Esophagus (tissue), 2 donors: ENCODE data around the gene LY9. TPM values are rescaled to one million over a fixed set of nuclear protein-coding genes. Genes with fewer than 3 reads are reported as not detected.

ENCODE experiments used
- H3K27ac ChIP-seq, 2 donors: one replicate each; pipeline ENCODE4 v1.5.1; 2013; ENCODE audit warnings: low read depth in 2 of 2, mild to moderate bottlenecking in 2 of 2, inconsistent platforms in 1 of 2, low read length in 1 of 2, moderate library complexity in 1 of 2
- H3K27me3 ChIP-seq, 2 donors: one replicate each; pipeline ENCODE4 v1.6.1; 2013; ENCODE audit warnings: low read length in 2 of 2, control low read depth in 1 of 2, mild to moderate bottlenecking in 1 of 2; ENCODE audit not compliant: insufficient read depth in 2 of 2, control insufficient read depth in 1 of 2
- H3K36me3 ChIP-seq, 2 donors: one replicate each; pipeline ENCODE4 v1.6.1; 2013; ENCODE audit warnings: low read length in 1 of 2; ENCODE audit not compliant: control insufficient read depth in 2 of 2, insufficient read depth in 2 of 2
- H3K4me1 ChIP-seq, 2 donors: one replicate each; pipeline ENCODE4 v1.6.1; 2013; ENCODE audit warnings: low read length in 1 of 2; ENCODE audit not compliant: control insufficient read depth in 2 of 2, insufficient read depth in 2 of 2
- H3K4me3 ChIP-seq, 2 donors: one replicate each; pipeline ENCODE4 v1.5.1; 2013; ENCODE audit warnings: low read length in 2 of 2, mild to moderate bottlenecking in 2 of 2, low read depth in 1 of 2, moderate library complexity in 1 of 2
- H3K9me3 ChIP-seq, 2 donors: one replicate each; pipeline ENCODE4 v1.6.1; 2013; ENCODE audit warnings: mild to moderate bottlenecking in 2 of 2, low read depth in 1 of 2, low read length in 1 of 2, moderate library complexity in 1 of 2; ENCODE audit not compliant: control insufficient read depth in 2 of 2, insufficient read depth in 1 of 2
- WGBS, 2 donors: extraction: QIAGEN DNeasy Blood & Tissue Kit; methylation state at CpG; one replicate each; pipeline ENCODE4 v1.1.7; 2013; 5-methylcytosine and 5-hydroxymethylcytosine counted together
- polyA plus RNA-seq, 2 donors: library from polyadenylated mRNA; stranded (reverse); fragments of 200-250 nt; gene quantifications; one replicate each; pipeline ENCODE4 v1.2.3, GENCODE V29; 2013
- donor health status: healthy with polysubstance abuse.
- donor health status: Bipolar disorder and iron deficiency.

LY9 gene
- polyA plus RNA-seq = under 1 TPM; 0.54 to 0.73 TPM

GRCh38 chr1:160795951-160796383 is at the start of gene LY9:
Gene LY9 (plus strand): TSS chr1:160796174. CDS start chr1:160796188, 14 bp downstream.
- no peaks in the 10 kb centered on the region for H3K4me1 ChIP-seq
- H3K36me3 ChIP-seq = no peaks in the 10 kb centered on the region
- WGBS, 2 donors = 81 to 83% methylated on average over 4 of the region's 4 CpGs
- H3K4me3 ChIP-seq = peak within 1 kb of the TSS in 1 of 2 donors; percentile 0
- H3K9me3 ChIP-seq = no peaks in the 10 kb centered on the region
- H3K27me3 ChIP-seq = no peaks in the 10 kb centered on the region
- H3K27ac ChIP-seq = peak within 1 kb of the TSS; percentile 26 to 31

GRCh38 chr1:160746836-160747500 is 49.0 kb upstream of the LY9 start:
- no peak overlapping the region for H3K4me3 ChIP-seq
- H3K9me3 ChIP-seq = no peaks in the 10 kb centered on the region
- WGBS, 2 donors = 79 to 84% methylated on average over 7 of the region's 7 CpGs
- H3K4me1 ChIP-seq = peaks cover 0 to 6% of the 10 kb centered on the region in 2 donors
- H3K27ac ChIP-seq = no peak overlapping the region
- H3K36me3 ChIP-seq = no peaks in the 10 kb centered on the region
- no peaks in the 10 kb centered on the region for H3K27me3 ChIP-seq

- no peaks in the 10 kb centered on the region for H3K27me3 ChIP-seq
- peak overlapping the region in 1 of 2 donors; percentile 2 for H3K27ac ChIP-seq
- no peaks in the 10 kb centered on the region for H3K9me3 ChIP-seq
- peaks cover 0 to 6% of the 10 kb centered on the region in 2 donors for H3K4me1 ChIP-seq
- no peaks in the 10 kb centered on the region for H3K36me3 ChIP-seq
- H3K4me3 ChIP-seq = no peak overlapping the region
Observed at GRCh38 chr1:160747717-160748116, 48.3 kb upstream of the LY9 start.

- Histone ChIP-seq H3K9me3 (no peaks in the 10 kb centered on the region), H3K36me3 (no peaks in the 10 kb centered on the region), H3K4me1 (peaks cover 0 to 6% of the 10 kb centered on the region in 2 donors), H3K4me3 (no peak overlapping the region), H3K27ac (peak overlapping the region in 1 of 2 donors; percentile 2), H3K27me3 (no peaks in the 10 kb centered on the region)
- 83 to 86% methylated on average over 10 of the region's 10 CpGs for WGBS, 2 donors
Observed at GRCh38 chr1:160748181-160748877, 47.6 kb upstream of the LY9 start.

- Histone ChIP-seq H3K36me3 (no peaks in the 10 kb centered on the region), H3K4me1 (peaks cover 0 to 6% of the 10 kb centered on the region in 2 donors), H3K27me3 (no peaks in the 10 kb centered on the region), H3K27ac (peak overlapping the region in 1 of 2 donors; percentile 33), H3K9me3 (no peaks in the 10 kb centered on the region), H3K4me3 (no peak overlapping the region)
- WGBS, 2 donors = 96 to 100% methylated on average over 1 of the region's 1 CpG
Observed at GRCh38 chr1:160748878-160749269, 47.1 kb upstream of the LY9 start.

- WGBS, 2 donors = 83 to 87% methylated on average over 2 of the region's 2 CpGs
- Histone ChIP-seq H3K4me1 (peaks cover 0 to 6% of the 10 kb centered on the region in 2 donors), H3K36me3 (no peaks in the 10 kb centered on the region), H3K9me3 (no peaks in the 10 kb centered on the region), H3K4me3 (no peak overlapping the region), H3K27me3 (no peaks in the 10 kb centered on the region), H3K27ac (no peak overlapping the region)
Observed at GRCh38 chr1:160750608-160751007, 45.4 kb upstream of the LY9 start.

GRCh38 chr1:160752406-160752805 is 43.6 kb upstream of the LY9 start:
- H3K4me3 ChIP-seq = no peak overlapping the region
- no peaks in the 10 kb centered on the region for H3K36me3 ChIP-seq
- H3K9me3 ChIP-seq = no peaks in the 10 kb centered on the region
- 83 to 88% methylated on average over 3 of the region's 3 CpGs for WGBS, 2 donors
- no peak overlapping the region for H3K27ac ChIP-seq
- peaks cover 0 to 6% of the 10 kb centered on the region in 2 donors for H3K4me1 ChIP-seq
- no peaks in the 10 kb centered on the region for H3K27me3 ChIP-seq

GRCh38 chr1:160752924-160753323 is 43.0 kb upstream of the LY9 start:
- 49 to 56% methylated on average over 5 of the region's 5 CpGs for WGBS, 2 donors
- H3K9me3 ChIP-seq = no peaks in the 10 kb centered on the region
- H3K4me1 ChIP-seq = peaks cover 0 to 6% of the 10 kb centered on the region in 2 donors
- H3K36me3 ChIP-seq = no peaks in the 10 kb centered on the region
- no peak overlapping the region for H3K4me3 ChIP-seq
- no peaks in the 10 kb centered on the region for H3K27me3 ChIP-seq
- H3K27ac ChIP-seq = no peak overlapping the region

- Histone ChIP-seq H3K36me3 (no peaks in the 10 kb centered on the region), H3K4me3 (no peak overlapping the region), H3K27me3 (no peaks in the 10 kb centered on the region), H3K9me3 (no peaks in the 10 kb centered on the region), H3K27ac (no peak overlapping the region), H3K4me1 (no peaks in the 10 kb centered on the region)
Observed at GRCh38 chr1:160753594-160753993, 42.4 kb upstream of the LY9 start.

- no peaks in the 10 kb centered on the region for H3K36me3 ChIP-seq
- no peak overlapping the region for H3K4me3 ChIP-seq
- 80 to 84% methylated on average over 2 of the region's 2 CpGs for WGBS, 2 donors
- H3K27ac ChIP-seq = no peak overlapping the region
- no peaks in the 10 kb centered on the region for H3K4me1 ChIP-seq
- H3K9me3 ChIP-seq = no peaks in the 10 kb centered on the region
- no peaks in the 10 kb centered on the region for H3K27me3 ChIP-seq
Observed at GRCh38 chr1:160755461-160755860, 40.5 kb upstream of the LY9 start.
